ENCODE measurements around the gene SLIT3. TPM values are rescaled to one million over a fixed set of nuclear protein-coding genes. Genes with fewer than 3 reads are reported as not detected.

Gene SLIT3
- total RNA-seq, 1 experiment from 2014 or later = 21.9 TPM

DNA sequence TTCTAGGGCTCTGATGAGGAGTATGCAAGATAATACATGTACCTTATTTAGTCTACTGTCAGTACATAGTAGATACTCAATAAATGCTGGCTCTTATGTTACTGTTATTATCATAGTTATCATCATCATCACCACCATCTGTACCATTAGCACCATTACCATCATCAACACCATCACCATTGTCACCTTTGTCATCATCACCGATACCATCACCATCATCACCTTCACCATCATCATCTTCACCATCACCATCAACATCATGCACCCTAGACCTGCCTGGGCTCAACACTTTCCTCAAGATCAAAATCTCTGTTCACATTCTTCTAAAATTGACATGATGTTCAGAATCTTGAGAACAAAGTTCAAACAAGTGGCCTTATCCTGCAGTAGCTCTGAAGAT lies 595.6 kb downstream of the SLIT3 start:
- in situ Hi-C loops (cut with HindIII; ENCODE audit: low pct_unique_long_range_greater_than_20kb, low sequenced_read_pairs) = no loop called here

DNA sequence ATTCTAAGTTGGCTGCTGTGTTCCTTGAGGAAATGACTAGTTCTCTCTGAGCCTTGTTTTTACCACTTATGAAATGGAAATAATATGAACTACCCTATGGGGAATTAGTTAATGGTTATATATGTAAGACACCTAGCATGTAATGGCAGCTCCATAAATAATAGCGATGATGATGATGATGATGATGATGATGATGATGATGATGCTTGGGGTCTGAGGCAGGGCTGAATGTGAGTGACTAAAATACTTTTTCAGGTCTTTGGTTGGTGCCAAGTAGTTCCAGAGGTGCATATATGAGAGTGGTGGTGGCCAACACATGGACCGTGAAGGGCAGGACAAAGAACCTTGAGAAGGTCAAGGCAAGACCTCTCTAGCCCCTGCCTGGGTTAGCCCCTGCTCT lies 598.4 kb downstream of the SLIT3 start:
- in situ Hi-C loops (cut with HindIII; ENCODE audit: low pct_unique_long_range_greater_than_20kb, low sequenced_read_pairs) = no loop called here
- no peak for DNase-seq (ENCODE audit: low read depth)

More for the DNA sequence above, 595.6 kb downstream of the SLIT3 start:
- DNase-seq (ENCODE audit: low read depth) = no peak

GRCh38 chr5:168701641-168702040 lies 599.3 kb downstream of the SLIT3 start:
- in situ Hi-C loops (cut with HindIII; ENCODE audit: low pct_unique_long_range_greater_than_20kb, low sequenced_read_pairs) = no loop called here
- DNase-seq (ENCODE audit: low read depth) = no peak

DNA sequence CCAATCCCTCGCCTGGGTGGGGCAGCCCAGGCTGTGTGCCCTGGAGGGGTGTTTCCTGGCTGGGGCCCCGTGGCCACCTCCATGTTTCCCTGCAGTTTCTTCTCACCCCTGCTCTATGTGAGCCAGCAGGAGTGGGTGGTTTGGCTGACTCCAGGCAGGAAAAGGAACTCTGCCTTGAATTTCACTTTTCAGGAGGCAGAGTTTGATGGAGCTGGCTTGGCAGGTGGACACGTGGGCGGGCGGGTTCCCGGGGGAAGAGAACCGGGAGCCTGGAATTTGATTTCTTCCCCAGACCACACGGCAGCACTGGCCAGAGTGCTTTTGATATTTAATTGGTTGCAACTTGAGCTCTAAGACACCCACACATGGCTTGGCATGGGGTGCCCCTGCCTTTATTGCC lies 601.9 kb downstream of the SLIT3 start:
- in situ Hi-C loops (cut with HindIII; ENCODE audit: low pct_unique_long_range_greater_than_20kb, low sequenced_read_pairs) = no loop called here
- no peak for DNase-seq (ENCODE audit: low read depth)

DNA sequence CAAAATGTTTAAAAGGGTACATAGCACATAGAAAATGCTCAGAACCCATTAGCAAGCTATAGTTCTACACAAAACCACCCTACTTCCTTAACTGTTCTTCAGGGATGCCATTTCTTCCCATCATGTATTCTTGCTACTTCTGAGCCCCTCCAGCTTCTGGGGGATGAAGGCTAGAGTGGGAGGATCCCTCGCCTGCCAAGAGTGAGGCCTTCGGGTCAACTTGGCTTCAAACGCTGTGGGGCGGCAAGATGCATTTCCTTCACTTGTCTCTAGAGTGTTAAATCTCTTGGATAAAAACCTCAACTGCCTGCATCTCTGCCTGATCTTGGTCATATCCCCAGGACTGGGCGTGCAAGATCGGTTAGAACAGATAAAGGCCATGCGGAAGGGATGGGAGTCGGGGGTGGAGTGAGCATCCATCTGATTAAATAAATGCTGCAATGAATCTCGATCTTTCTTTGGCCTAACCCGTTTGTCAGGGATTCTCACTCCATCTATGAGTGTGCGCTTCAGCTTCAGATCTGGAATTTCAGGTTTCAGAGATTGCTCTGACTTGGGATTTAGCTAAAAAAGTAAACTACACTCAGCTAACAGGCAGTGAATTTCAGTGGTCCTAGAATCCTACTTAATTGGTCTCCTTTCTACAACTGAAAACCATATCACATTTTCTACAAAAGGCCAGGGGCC lies 603.8 kb downstream of the SLIT3 start:
- in situ Hi-C loops (cut with HindIII; ENCODE audit: low pct_unique_long_range_greater_than_20kb, low sequenced_read_pairs) = no loop called here
- DNase-seq (ENCODE audit: low read depth) = no peak

GRCh38 chr5:168696611-168697010 lies 604.3 kb downstream of the SLIT3 start:
- no peak for DNase-seq (ENCODE audit: low read depth)
- in situ Hi-C loops (cut with HindIII; ENCODE audit: low pct_unique_long_range_greater_than_20kb, low sequenced_read_pairs) = no loop called here

- in situ Hi-C loops (cut with HindIII; ENCODE audit: low pct_unique_long_range_greater_than_20kb, low sequenced_read_pairs) = no loop called here
- no peak for DNase-seq (ENCODE audit: low read depth)
These were observed 605.6 kb downstream of the SLIT3 start for GRCh38 chr5:168695301-168695835.

DNA sequence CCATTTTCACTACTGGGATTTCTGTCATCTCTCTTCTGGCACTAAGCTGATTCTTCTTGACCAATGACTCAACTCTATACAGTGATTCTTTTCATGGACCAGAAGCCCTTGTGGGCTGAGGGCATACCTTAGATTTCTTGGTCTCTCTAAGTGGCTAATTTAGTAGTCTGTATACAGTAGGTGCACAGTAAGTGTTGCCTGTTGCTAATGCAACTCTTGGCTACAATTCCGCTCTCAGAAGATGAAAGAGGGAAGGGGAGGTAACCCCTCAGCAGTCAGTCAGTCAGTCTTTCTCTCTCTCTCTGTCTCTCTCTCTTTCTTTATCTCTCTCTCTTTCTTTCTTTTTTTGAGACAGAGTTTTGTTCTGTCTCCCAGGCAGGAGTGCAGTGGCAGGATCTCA lies 606.6 kb downstream of the SLIT3 start:
- in situ Hi-C loops (cut with HindIII; ENCODE audit: low pct_unique_long_range_greater_than_20kb, low sequenced_read_pairs) = no loop called here
- DNase-seq (ENCODE audit: low read depth) = no peak

GRCh38 chr5:168693883-168694282 lies 607.1 kb downstream of the SLIT3 start:
- no peak for DNase-seq (ENCODE audit: low read depth)
- in situ Hi-C loops (cut with HindIII; ENCODE audit: low pct_unique_long_range_greater_than_20kb, low sequenced_read_pairs) = no loop called here

GRCh38 chr5:168693297-168693696 lies 607.6 kb downstream of the SLIT3 start:
- in situ Hi-C loops (cut with HindIII; ENCODE audit: low pct_unique_long_range_greater_than_20kb, low sequenced_read_pairs) = no loop called here
- no peak for DNase-seq (ENCODE audit: low read depth)

DNA sequence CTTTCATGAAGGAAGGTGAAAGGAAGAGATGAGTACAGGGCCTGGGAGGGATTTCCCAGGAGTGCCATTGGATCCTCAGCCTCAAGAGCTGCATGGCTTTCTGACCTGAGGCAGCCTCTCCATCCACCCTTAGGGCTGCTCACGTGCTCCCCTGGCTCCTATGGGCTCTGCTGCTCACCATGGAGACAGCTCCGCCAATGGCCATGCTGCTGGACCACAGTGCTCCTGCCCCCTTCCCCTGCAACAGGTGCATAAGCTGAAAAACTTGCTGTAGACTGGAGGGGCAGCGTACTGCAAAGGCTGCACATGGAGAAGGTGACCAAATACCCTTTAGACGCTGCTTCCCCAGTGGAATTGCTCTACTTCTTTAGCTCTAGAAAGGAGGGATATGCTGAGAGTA lies 609.0 kb downstream of the SLIT3 start:
- in situ Hi-C loops (cut with HindIII; ENCODE audit: low pct_unique_long_range_greater_than_20kb, low sequenced_read_pairs) = no loop called here
- DNase-seq (ENCODE audit: low read depth) = no peak

DNA sequence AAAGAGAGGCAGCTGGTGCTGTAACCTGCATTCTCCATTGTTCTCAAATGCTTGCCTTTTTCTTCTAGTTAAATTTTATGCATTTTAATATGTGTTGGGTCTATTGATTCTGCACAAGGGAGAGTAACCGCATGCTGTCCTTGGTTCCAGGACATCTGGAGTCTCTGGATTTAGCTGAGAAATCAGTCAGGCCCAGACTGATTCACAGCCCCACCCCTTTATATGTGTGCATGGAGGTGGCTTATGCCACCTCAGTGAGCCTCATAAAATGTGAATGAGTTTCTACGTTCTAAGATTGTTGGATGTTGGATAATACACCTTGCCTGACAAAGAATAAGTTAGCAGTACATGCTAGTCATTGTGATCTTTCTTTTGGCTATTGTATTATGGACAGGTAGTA lies 611.7 kb downstream of the SLIT3 start:
- in situ Hi-C loops (cut with HindIII; ENCODE audit: low pct_unique_long_range_greater_than_20kb, low sequenced_read_pairs) = no loop called here

DNA sequence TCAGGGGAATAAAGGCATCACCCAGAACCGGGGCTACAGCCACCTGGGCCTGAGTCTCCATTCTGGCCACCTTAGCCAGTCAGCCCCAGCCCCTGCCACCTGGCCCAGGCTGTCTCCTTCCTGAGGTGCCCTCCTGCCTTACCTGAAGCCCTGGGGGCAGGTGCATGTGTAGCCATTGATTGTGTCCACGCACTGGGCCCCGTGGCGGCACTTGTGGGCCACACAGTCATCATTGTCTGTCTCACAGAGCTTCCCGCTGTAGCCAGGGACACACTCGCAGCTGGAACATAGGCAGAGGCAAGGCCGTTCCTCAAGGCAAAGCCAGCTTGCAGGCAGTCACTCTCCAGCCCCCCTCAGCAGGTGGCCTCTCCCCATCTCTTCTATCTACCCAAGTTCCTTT lies 614.1 kb downstream of the SLIT3 start:
- in situ Hi-C loops (cut with HindIII; ENCODE audit: low pct_unique_long_range_greater_than_20kb, low sequenced_read_pairs) = no loop called here
- DNase-seq (ENCODE audit: low read depth) = no peak

More for the DNA sequence above, 611.7 kb downstream of the SLIT3 start:
- DNase-seq (ENCODE audit: low read depth) = no peak

DNA sequence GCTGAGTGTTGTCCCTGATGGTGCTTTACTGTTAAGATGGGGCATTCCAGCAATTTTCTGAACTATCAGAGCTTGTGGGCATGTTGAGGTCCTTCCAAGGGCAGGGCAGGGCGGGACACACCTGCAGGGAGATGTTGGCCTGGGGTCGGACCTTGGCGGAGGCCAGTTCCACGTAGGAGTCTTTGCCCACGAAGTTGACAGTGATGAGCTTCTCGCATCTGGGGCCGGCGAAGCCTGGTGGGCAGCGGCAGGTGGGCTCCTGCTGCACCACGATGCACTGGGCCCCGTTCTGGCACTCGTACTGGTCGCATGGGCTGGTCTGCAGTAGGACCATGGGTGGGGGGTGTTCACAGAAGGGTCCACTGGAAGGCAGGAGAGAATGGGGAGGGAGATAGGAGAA lies 615.4 kb downstream of the SLIT3 start:
- in situ Hi-C loops (cut with HindIII; ENCODE audit: low pct_unique_long_range_greater_than_20kb, low sequenced_read_pairs) = no loop called here

GRCh38 chr5:168683927-168684295 lies 617.0 kb downstream of the SLIT3 start:
- in situ Hi-C loops (cut with HindIII; ENCODE audit: low pct_unique_long_range_greater_than_20kb, low sequenced_read_pairs) = no loop called here
- no peak for DNase-seq (ENCODE audit: low read depth)

More for the DNA sequence above, 615.4 kb downstream of the SLIT3 start:
- DNase-seq (ENCODE audit: low read depth) = no peak

GRCh38 chr5:168683247-168683926 lies 617.6 kb downstream of the SLIT3 start:
- in situ Hi-C loops (cut with HindIII; ENCODE audit: low pct_unique_long_range_greater_than_20kb, low sequenced_read_pairs) = no loop called here
- no peak for DNase-seq (ENCODE audit: low read depth)

DNA sequence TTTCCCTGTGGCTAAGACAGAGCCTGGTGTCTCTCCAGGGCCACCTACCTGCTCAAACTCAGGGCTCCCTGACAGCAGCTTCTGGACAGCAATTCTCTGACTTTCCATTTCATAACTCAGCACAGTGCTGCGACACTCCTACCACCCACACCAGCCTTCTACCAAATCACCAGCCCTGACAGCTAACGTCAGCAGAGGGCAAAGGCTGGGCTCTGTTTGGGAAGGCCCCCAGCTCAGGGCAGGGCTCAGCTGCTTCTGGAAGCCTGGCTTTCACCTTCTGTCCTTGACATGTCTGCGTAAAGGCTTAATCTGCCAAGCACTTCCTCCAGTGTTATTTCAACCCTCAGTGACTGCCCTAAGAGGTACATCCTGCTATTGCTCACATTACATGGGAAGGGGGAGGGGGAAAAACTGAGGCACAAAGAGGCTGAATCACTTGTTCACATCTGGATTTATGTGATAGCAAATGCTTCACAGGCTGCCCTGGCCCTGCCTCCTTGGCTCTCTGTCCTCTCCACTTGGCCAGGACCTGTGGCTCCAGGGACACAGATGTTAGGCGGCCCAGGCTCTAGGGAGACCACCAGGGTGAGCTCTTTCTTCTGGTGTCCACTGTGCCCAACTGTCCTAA lies 619.3 kb downstream of the SLIT3 start:
- peak; percentile 14 for DNase-seq (ENCODE audit: low read depth)
- in situ Hi-C loops (cut with HindIII; ENCODE audit: low pct_unique_long_range_greater_than_20kb, low sequenced_read_pairs) = no loop called here

DNA sequence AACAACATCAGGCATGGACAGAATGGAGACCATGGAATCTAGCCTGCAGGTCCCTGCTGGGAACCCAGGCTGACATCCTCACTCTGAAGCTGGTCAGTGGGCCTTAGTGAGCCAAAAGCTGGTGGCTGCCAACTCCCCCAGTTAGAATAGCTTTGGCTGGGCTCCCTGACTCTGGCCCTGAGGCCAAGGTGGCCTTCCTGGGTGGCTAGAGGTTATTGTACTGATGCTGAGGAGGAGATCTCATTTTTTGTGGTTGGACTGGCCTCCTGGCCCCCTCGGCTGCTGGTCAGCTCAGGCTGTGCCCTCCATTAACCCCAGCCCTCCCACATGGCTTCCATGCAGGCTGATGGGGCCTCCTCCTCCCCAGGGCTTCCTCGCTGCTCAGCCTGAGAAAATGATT lies 620.5 kb downstream of the SLIT3 start:
- in situ Hi-C loops (cut with HindIII; ENCODE audit: low pct_unique_long_range_greater_than_20kb, low sequenced_read_pairs) = no loop called here
- no peak for DNase-seq (ENCODE audit: low read depth)

DNA sequence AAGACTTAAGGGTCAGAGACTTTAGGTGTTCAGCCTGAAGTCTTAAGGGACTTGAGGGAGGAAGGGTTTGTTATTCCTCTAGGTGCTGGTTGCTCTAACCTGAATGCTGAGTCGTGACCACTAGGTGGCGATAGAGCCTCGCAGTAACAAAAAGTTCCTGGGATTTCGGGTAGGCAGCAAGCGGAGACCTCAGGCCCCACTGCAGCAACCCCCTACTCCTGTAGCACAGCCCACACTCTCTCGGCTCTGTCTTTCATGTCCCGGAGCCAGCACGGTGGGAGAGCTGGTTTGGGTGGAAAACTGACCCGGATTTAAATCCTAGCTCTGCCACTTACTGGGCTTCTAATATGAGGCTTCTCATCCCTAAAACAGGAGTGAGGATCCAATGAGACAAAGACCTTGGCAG lies 621.4 kb downstream of the SLIT3 start:
- in situ Hi-C loops (cut with HindIII; ENCODE audit: low pct_unique_long_range_greater_than_20kb, low sequenced_read_pairs) = no loop called here
- DNase-seq (ENCODE audit: low read depth) = peak; percentile 61
